HEK293 (cell line): ENCODE data around the gene CFAP45.

Source experiments
- CTCF ChIA-PET: fragments of 350-600 bp; formaldehyde crosslinking; extraction: SDS; loops from one replicate; lab custom pipeline; 2021; ENCODE audit warnings: antibody characterized with exemption; lab: Yijun Ruan, JAX
- POLR2A ChIA-PET: fragments of 300-600 bp; formaldehyde crosslinking; extraction: SDS; loops from one replicate; lab custom pipeline; 2020; ENCODE audit warnings: antibody characterized with exemption, inconsistent platforms; lab: Yijun Ruan, JAX
- H3K27ac ChIP-seq: fragments of 200-500 bp; sonication (Bioruptor generic); 2 replicates; pipeline ENCODE4 v1.5.1; 2014; ENCODE audit warnings: low read depth, low read length, control low read depth, inconsistent platforms; ENCODE audit errors: extremely low read depth
- H3K36me3 ChIP-seq, 2 experiments: fragments of 200-500 bp in 1 of 2; sonication (Bioruptor generic) in 1 of 2; 1 replicate in 1 of 2; 2 replicates in 1 of 2; pipeline ENCODE4 v1.5.1; 2014 to 2017; ENCODE audit warnings: inconsistent platforms in 2 of 2, low read length in 2 of 2; ENCODE audit not compliant: control insufficient read depth in 2 of 2, insufficient read depth in 1 of 2
- H3K4me1 ChIP-seq: fragments of 200-500 bp; sonication (Bioruptor generic); 2 replicates; pipeline ENCODE4 v1.5.1; 2014; ENCODE audit warnings: mild to moderate bottlenecking, low read length, inconsistent platforms; ENCODE audit not compliant: control insufficient read depth, insufficient read depth
- H3K4me3 ChIP-seq: 2 replicates; pipeline ENCODE4 v1.5.1; 2011; ENCODE audit warnings: low read depth, mild to moderate bottlenecking, control low read depth, low read length, moderate library complexity
- H3K9me3 ChIP-seq: fragments of 200-500 bp; sonication (Bioruptor generic); 2 replicates; pipeline ENCODE4 v1.5.1; 2014; ENCODE audit warnings: low read depth, low read length, inconsistent platforms; ENCODE audit not compliant: control insufficient read depth, insufficient read depth
- KLF9 ChIP-seq: fragments of 450-650 bp; formaldehyde crosslinking; IDR thresholded peaks from 2 replicates; pipeline ENCODE4 v1.5.1; 2016; ENCODE audit warnings: missing biosample characterization, missing genetic modification characterization, low read depth
- ZBTB7A ChIP-seq: fragments of 450-650 bp; formaldehyde crosslinking; IDR thresholded peaks from 2 replicates; pipeline ENCODE4 v1.5.1; 2016; ENCODE audit warnings: low read depth, missing biosample characterization, missing genetic modification characterization
- ZFP3 ChIP-seq: fragments of 450-650 bp; formaldehyde crosslinking; IDR thresholded peaks from 2 replicates; pipeline ENCODE4 v1.5.1; 2016; ENCODE audit warnings: low read depth, missing biosample characterization, missing genetic modification characterization
- ZNF157 ChIP-seq: fragments of 450-650 bp; formaldehyde crosslinking; IDR thresholded peaks from 2 replicates; pipeline ENCODE4 v1.5.1; 2016; ENCODE audit warnings: missing biosample characterization, missing genetic modification characterization
- ZNF350 ChIP-seq: fragments of 450-650 bp; formaldehyde crosslinking; IDR thresholded peaks from 2 replicates; pipeline ENCODE4 v1.5.0; 2017; ENCODE audit warnings: missing biosample characterization, mild to moderate bottlenecking, missing genetic modification characterization
- ZNF354C ChIP-seq: fragments of 450-650 bp; formaldehyde crosslinking; IDR thresholded peaks from 2 replicates; pipeline ENCODE4 v1.5.1; 2016; ENCODE audit warnings: missing biosample characterization, missing genetic modification characterization, low read depth, borderline replicate concordance
- ZNF510 ChIP-seq: fragments of 450-650 bp; formaldehyde crosslinking; IDR thresholded peaks from 2 replicates; pipeline ENCODE4 v1.5.1; 2018; ENCODE audit warnings: mild to moderate bottlenecking, missing genetic modification characterization, missing biosample characterization; ENCODE audit not compliant: insufficient replicate concordance
- ZNF654 ChIP-seq: fragments of 450-650 bp; formaldehyde crosslinking; IDR thresholded peaks from 2 replicates; pipeline ENCODE4 v1.5.1; 2016; ENCODE audit warnings: low read depth, missing biosample characterization, missing genetic modification characterization
- TF ChIP-seq, protein P1 (sequence below): fragments of 450-650 bp; IDR thresholded peaks from 2 replicates; pipeline ENCODE4 v1.5.1; 2018; ENCODE audit warnings: missing biosample characterization, mild to moderate bottlenecking, missing genetic modification characterization
- TF ChIP-seq, protein P2 (sequence below): fragments of 450-650 bp; formaldehyde crosslinking; IDR thresholded peaks from 2 replicates; pipeline ENCODE4 v1.5.1; 2016; ENCODE audit warnings: missing biosample characterization, missing genetic modification characterization
- TF ChIP-seq, protein P3 (sequence below): fragments of 450-650 bp; formaldehyde crosslinking; IDR thresholded peaks from 2 replicates; pipeline ENCODE4 v1.5.1; 2016; ENCODE audit warnings: missing biosample characterization, missing genetic modification characterization, borderline replicate concordance
- TF ChIP-seq, protein P4 (sequence below): fragments of 450-650 bp; formaldehyde crosslinking; IDR thresholded peaks from 2 replicates; pipeline ENCODE4 v1.5.1; 2017; ENCODE audit warnings: missing biosample characterization, mild to moderate bottlenecking, missing genetic modification characterization, moderate library complexity

CFAP45 gene, protein sequence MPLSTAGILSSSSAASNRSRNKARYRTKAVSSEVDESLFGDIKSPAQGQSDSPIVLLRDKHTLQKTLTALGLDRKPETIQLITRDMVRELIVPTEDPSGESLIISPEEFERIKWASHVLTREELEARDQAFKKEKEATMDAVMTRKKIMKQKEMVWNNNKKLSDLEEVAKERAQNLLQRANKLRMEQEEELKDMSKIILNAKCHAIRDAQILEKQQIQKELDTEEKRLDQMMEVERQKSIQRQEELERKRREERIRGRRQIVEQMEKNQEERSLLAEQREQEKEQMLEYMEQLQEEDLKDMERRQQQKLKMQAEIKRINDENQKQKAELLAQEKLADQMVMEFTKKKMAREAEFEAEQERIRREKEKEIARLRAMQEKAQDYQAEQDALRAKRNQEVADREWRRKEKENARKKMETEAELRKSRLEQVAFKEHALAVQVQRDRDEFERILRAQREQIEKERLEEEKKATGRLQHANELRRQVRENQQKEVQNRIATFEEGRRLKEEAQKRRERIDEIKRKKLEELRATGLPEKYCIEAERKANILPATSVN

DNA sequence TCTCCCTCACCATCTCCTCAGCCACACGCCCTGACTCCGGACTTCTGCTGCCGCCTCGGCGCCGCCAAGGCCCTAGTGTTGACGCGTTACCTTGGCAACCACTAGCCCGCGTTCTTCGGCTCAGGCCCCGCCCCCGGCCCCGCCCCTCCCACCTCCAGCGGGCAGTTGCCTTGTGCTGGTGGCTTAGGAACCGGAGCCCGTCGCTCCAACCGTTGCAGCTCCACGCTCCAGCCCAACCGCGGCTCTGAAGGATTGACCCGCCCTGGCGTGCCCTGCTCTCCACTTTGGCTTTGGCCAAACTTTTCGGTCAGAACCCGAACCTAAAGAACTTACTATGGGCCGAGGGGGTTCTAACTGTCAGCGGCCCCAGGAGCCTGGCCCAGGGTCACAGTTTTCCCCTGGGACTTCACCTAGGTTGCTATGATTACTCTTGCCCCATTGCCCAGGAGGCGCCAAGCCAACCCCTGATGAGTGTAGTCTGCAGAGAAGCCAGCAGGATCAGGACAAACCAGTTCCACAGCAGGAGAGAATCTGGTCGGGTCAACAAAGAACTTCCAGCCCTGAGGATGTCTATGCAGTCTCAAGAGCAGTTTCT lies at the start of gene CFAP45:
TSS of gene CFAP45 (minus strand) at position 80 of the 595 bp plus-strand sequence. CDS start at position 13, 67 bp downstream.
- no peak within 1 kb of the TSS for H3K27ac ChIP-seq
- H3K9me3 ChIP-seq, result no peaks in the 10 kb centered on the region
- no peaks in the 10 kb centered on the region for H3K36me3 ChIP-seq
- no peak within 1 kb of the TSS for H3K4me3 ChIP-seq
- CTCF ChIA-PET, result interaction anchor here (0.6 to 1.8 kb wide), 4 partner anchors 8 to 125 kb away, joined by 3 to 11 read pairs (median 6); no protein-coding TSS in a partner anchor
- TF ChIP-seq ZNF510 (tag by site-specific recombination) (no peak), ZNF157 (no peak), KLF9 (tag by site-specific recombination) (peak; percentile 26; the same call in 1 of the 2 replicates), ZNF654 (tag by site-specific recombination) (no peak), ZBTB7A (no peak)
- TF ChIP-seq, protein P1, sequence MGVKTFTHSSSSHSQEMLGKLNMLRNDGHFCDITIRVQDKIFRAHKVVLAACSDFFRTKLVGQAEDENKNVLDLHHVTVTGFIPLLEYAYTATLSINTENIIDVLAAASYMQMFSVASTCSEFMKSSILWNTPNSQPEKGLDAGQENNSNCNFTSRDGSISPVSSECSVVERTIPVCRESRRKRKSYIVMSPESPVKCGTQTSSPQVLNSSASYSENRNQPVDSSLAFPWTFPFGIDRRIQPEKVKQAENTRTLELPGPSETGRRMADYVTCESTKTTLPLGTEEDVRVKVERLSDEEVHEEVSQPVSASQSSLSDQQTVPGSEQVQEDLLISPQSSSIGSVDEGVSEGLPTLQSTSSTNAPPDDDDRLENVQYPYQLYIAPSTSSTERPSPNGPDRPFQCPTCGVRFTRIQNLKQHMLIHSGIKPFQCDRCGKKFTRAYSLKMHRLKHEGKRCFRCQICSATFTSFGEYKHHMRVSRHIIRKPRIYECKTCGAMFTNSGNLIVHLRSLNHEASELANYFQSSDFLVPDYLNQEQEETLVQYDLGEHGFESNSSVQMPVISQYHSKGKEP (tag by site-specific recombination), result no peak
- TF ChIP-seq, protein P2, sequence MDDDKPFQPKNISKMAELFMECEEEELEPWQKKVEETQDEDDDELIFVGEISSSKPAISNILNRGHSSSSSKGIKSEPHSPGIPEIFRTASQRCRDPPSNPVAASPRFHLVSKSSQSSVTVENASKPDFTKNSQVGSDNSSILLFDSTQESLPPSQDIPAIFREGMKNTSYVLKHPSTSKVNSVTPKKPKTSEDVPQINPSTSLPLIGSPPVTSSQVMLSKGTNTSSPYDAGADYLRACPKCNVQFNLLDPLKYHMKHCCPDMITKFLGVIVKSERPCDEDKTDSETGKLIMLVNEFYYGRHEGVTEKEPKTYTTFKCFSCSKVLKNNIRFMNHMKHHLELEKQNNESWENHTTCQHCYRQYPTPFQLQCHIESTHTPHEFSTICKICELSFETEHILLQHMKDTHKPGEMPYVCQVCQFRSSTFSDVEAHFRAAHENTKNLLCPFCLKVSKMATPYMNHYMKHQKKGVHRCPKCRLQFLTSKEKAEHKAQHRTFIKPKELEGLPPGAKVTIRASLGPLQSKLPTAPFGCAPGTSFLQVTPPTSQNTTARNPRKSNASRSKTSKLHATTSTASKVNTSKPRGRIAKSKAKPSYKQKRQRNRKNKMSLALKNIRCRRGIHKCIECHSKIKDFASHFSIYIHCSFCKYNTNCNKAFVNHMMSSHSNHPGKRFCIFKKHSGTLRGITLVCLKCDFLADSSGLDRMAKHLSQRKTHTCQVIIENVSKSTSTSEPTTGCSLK, result no peak
- no peaks in the 10 kb centered on the region for H3K4me1 ChIP-seq
- POLR2A ChIA-PET, result no interaction called here

DNA sequence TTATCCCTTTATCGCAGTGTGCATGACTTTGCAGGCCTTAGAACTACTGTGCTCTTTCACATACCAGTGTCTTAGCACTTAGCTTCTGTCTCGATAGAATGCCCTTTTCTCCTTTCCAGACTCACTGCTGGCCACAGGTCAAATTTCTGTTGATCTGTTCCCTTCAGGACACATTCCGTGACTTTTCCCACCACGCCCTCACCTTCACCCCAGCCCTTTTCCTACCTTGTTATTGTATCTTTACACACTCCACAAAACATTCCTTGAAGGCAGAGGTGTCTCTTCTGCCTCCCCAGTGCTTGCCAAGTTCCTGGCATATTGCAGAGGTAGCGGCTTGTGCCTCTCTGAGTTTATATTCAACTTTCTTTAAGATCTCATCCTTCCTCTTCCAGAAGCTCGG lies 49.2 kb upstream of the CFAP45 start:
- ChIA-PET CTCF (interaction anchor here (10.8 kb wide), 1 partner anchor 58 kb away, joined by 87 read pairs; no protein-coding TSS in a partner anchor), POLR2A (no interaction called here)
- no peaks in the 10 kb centered on the region for H3K9me3 ChIP-seq
- no peak overlapping the region for H3K4me3 ChIP-seq
- no peak overlapping the region for H3K27ac ChIP-seq
- no peaks in the 10 kb centered on the region for H3K4me1 ChIP-seq
- H3K36me3 ChIP-seq, result no peaks in the 10 kb centered on the region
- TF ChIP-seq ZFP3 (tag by site-specific recombination), result no peak
- no peak for TF ChIP-seq ZNF354C (tag by site-specific recombination)
- TF ChIP-seq, protein P3, sequence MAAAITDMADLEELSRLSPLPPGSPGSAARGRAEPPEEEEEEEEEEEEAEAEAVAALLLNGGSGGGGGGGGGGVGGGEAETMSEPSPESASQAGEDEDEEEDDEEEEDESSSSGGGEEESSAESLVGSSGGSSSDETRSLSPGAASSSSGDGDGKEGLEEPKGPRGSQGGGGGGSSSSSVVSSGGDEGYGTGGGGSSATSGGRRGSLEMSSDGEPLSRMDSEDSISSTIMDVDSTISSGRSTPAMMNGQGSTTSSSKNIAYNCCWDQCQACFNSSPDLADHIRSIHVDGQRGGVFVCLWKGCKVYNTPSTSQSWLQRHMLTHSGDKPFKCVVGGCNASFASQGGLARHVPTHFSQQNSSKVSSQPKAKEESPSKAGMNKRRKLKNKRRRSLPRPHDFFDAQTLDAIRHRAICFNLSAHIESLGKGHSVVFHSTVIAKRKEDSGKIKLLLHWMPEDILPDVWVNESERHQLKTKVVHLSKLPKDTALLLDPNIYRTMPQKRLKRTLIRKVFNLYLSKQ (tag by site-specific recombination), result no peak
- no peak for TF ChIP-seq ZNF350
- TF ChIP-seq, protein P4, sequence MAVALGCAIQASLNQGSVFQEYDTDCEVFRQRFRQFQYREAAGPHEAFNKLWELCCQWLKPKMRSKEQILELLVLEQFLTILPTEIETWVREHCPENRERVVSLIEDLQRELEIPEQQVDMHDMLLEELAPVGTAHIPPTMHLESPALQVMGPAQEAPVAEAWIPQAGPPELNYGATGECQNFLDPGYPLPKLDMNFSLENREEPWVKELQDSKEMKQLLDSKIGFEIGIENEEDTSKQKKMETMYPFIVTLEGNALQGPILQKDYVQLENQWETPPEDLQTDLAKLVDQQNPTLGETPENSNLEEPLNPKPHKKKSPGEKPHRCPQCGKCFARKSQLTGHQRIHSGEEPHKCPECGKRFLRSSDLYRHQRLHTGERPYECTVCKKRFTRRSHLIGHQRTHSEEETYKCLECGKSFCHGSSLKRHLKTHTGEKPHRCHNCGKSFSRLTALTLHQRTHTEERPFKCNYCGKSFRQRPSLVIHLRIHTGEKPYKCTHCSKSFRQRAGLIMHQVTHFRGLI (tag by site-specific recombination), result no peak
- TF ChIP-seq, all 188 proteins: peak for 0
